ENCODE results near the gene FGG. TPM values are rescaled to one million over a fixed set of nuclear protein-coding genes. Genes with fewer than 3 reads are reported as not detected.

FGG gene
- total and polyA plus RNA-seq, 2 of the 13 experiments (the other 11 are each of a cell fraction or from before 2014, with no cell fraction given): 1,037 to 2,423 TPM

- TF ChIP-seq CSRNP1 (CRISPR knock-in tag; IDR thresholded peaks at IDR 0.05): no peak
- no peak for TF ChIP-seq ZSCAN25 (CRISPR knock-in tag; IDR thresholded peaks at IDR 0.05)
- no peak for TF ChIP-seq NFE2L1 (CRISPR knock-in tag; IDR thresholded peaks at IDR 0.05; ENCODE audit: borderline replicate concordance)
- no peak for TF ChIP-seq KMT2B (CRISPR knock-in tag; IDR thresholded peaks at IDR 0.05)
- TF ChIP-seq MEIS2 (CRISPR knock-in tag; IDR thresholded peaks at IDR 0.05): peak; percentile 88
- TF ChIP-seq RFXAP (CRISPR knock-in tag; IDR thresholded peaks at IDR 0.05; ENCODE audit: borderline replicate concordance): no peak
- TF ChIP-seq MBD4 (IDR thresholded peaks at IDR 0.05; ENCODE audit: borderline replicate concordance, low read length): peak; percentile 74; the same call in 1 of the 2 replicates
- TF ChIP-seq ZNF556 (CRISPR knock-in tag; IDR thresholded peaks at IDR 0.05; ENCODE audit: borderline replicate concordance): no peak
- no peak for TF ChIP-seq SUZ12 (IDR thresholded peaks at IDR 0.05; ENCODE audit: low read depth, low read length)
- no peak for TF ChIP-seq SIN3A (IDR thresholded peaks at IDR 0.05; ENCODE audit: borderline replicate concordance, low read depth, low read length)
- TF ChIP-seq ZNF3 (CRISPR knock-in tag; IDR thresholded peaks at IDR 0.05): peak; percentile 43; the same call in 1 of the 2 replicates
- no peak for TF ChIP-seq BRD4 (CRISPR knock-in tag; IDR thresholded peaks at IDR 0.05)
- TF ChIP-seq JUNB (CRISPR knock-in tag; IDR thresholded peaks at IDR 0.05; ENCODE audit: borderline replicate concordance): no peak; the same call in 1 of the 2 replicates
- TF ChIP-seq POGZ (CRISPR knock-in tag; IDR thresholded peaks at IDR 0.05): peak; percentile 41; the same call in 1 of the 2 replicates
- no peak for TF ChIP-seq AFF4 (CRISPR knock-in tag; IDR thresholded peaks at IDR 0.05)
- no peak for TF ChIP-seq ZNF652 (CRISPR knock-in tag; IDR thresholded peaks at IDR 0.05; ENCODE audit: borderline replicate concordance, low read depth)
- no peak for TF ChIP-seq ZFYVE20 (CRISPR knock-in tag; IDR thresholded peaks at IDR 0.05; ENCODE audit: borderline replicate concordance, low read depth)
- no peak for TF ChIP-seq ZNF263 (CRISPR knock-in tag; IDR thresholded peaks at IDR 0.05)
- no peak for TF ChIP-seq HNRNPK (IDR thresholded peaks at IDR 0.05; ENCODE audit: low read depth, low read length, poor library complexity, severe bottlenecking)
- TF ChIP-seq ZFP82 (CRISPR knock-in tag; IDR thresholded peaks at IDR 0.05; ENCODE audit: borderline replicate concordance): no peak
- no peak for TF ChIP-seq SRF (IDR thresholded peaks at IDR 0.05; ENCODE audit: low read depth, low read length)
- TF ChIP-seq GATA4 (IDR thresholded peaks at IDR 0.05; ENCODE audit: borderline replicate concordance, low read depth): peak; percentile 91; the same call in 1 of the 2 replicates
- no peak for TF ChIP-seq ZUFSP (CRISPR knock-in tag; IDR thresholded peaks at IDR 0.05; ENCODE audit: borderline replicate concordance)
- no peak for TF ChIP-seq PREB (CRISPR knock-in tag; IDR thresholded peaks at IDR 0.05)
Measured at GRCh38 chr4:154660052-154660451, 47.6 kb upstream of the FGG start (continued).

Measured in HepG2 (cell line).